ENCODE results near the gene SPIN1. TPM values are rescaled to one million over a fixed set of nuclear protein-coding genes. Genes with fewer than 3 reads are reported as not detected.

Gene SPIN1
- total and polyA plus RNA-seq, 2 donors (not counting 3 experiments of a cell fraction or from before 2014, with no cell fraction given), result 38.1 to 56.8 TPM

DNA sequence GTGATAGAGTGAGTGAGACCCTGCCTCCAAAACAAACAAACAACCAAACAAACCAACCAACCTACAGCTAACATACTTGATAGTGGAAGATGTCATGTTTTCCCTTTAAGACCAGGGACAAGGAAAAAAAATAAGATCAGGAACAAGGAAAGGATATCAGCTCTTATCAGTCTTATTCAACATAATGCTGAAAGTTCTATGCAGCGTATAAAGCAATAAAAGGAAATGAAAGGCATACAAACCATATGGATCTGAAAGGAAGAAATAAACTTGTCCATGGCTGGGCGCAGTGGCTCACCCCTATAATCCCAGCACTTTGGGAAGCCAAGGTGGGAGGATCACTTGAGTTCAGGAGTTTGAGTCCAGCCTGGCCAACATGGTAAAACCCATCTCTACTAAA, 23.5 kb upstream of the SPIN1 start:
- H4K20me1 ChIP-seq (replicated peaks; ENCODE audit: control insufficient read depth, extremely low read depth, insufficient read depth, low read length), result no peaks in the 10 kb centered on the region
- no peak overlapping the region for H3K27ac ChIP-seq (ENCODE audit: insufficient read depth, low read depth, low read length)
- DNase-seq (ENCODE audit: low read depth, low spot score) (no peak), FAIRE-seq (no peak)
- no peaks in the 10 kb centered on the region for H3K36me3 ChIP-seq (ENCODE audit: control insufficient read depth in 2 of 2, extremely low read depth in 1 of 2, insufficient read depth in 2 of 2, low read length in 2 of 2)
- no peaks in the 10 kb centered on the region for H3K27me3 ChIP-seq (ENCODE audit: control insufficient read depth in 2 of 2, insufficient read depth in 2 of 2, low read length in 2 of 2)
- H3K9ac ChIP-seq (replicated peaks; ENCODE audit: extremely low read depth, insufficient read depth, low read length), result no peak overlapping the region
- dilution Hi-C loops (cut with MboI; ENCODE audit: extremely low pct_ligation_motif_present, low sequenced_read_pairs), result no loop called here
- no peaks in the 10 kb centered on the region for H3K9me1 ChIP-seq (replicated peaks; ENCODE audit: control insufficient read depth, extremely low read depth, insufficient read depth, low read length)
- CTCF ChIA-PET, result no interaction called here
- intact Hi-C loops (cut with micrococcal nuclease), result no loop called here
- H2AFZ ChIP-seq (ENCODE audit: low read depth, low read length), result no peak overlapping the region
- no peaks in the 10 kb centered on the region for H3K4me1 ChIP-seq (ENCODE audit: control insufficient read depth, extremely low read depth, insufficient read depth, low read length)
- H3K79me2 ChIP-seq (ENCODE audit: control insufficient read depth, insufficient read depth, low read length), result no peaks in the 10 kb centered on the region
- POLR2A ChIA-PET, result no interaction called here
- H3K4me2 ChIP-seq (ENCODE audit: insufficient read depth, low read length), result no peak overlapping the region
- no peaks in the 10 kb centered on the region for H3K9me3 ChIP-seq (replicated peaks; ENCODE audit: control insufficient read depth, insufficient read depth, low read length)
- H3K4me3 ChIP-seq (replicated peaks in 1 of 3; ENCODE audit: insufficient read depth in 1 of 3, low read depth in 1 of 3, low read length in 3 of 3), result no peak overlapping the region
- TF ChIP-seq FOS (IDR thresholded peaks at IDR 0.05; ENCODE audit: borderline replicate concordance, insufficient read depth, low read length) (no peak), JUN (IDR thresholded peaks at IDR 0.05; ENCODE audit: borderline replicate concordance, insufficient read depth, insufficient read length, low read depth) (no peak), POLR2A (IDR thresholded peaks at IDR 0.05; ENCODE audit: low read depth, low read length) (no peak), POLR2AphosphoS5 (IDR thresholded peaks at IDR 0.05; ENCODE audit: insufficient read depth, low read depth, low read length) (no peak), GATA2 (IDR thresholded peaks at IDR 0.05; ENCODE audit: insufficient read depth, insufficient read length, low read depth, low read length) (no peak), MYC (IDR thresholded peaks at IDR 0.05; ENCODE audit: low read depth, low read length) (no peak), EZH2 (IDR thresholded peaks at IDR 0.05; ENCODE audit: borderline replicate concordance, low read depth, low read length, severe bottlenecking) (no peak)
- TF ChIP-seq, protein P1, sequence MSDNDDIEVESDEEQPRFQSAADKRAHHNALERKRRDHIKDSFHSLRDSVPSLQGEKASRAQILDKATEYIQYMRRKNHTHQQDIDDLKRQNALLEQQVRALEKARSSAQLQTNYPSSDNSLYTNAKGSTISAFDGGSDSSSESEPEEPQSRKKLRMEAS (IDR thresholded peaks at IDR 0.05; ENCODE audit: insufficient read depth, insufficient read length), result no peak
- TF ChIP-seq, protein P2, sequence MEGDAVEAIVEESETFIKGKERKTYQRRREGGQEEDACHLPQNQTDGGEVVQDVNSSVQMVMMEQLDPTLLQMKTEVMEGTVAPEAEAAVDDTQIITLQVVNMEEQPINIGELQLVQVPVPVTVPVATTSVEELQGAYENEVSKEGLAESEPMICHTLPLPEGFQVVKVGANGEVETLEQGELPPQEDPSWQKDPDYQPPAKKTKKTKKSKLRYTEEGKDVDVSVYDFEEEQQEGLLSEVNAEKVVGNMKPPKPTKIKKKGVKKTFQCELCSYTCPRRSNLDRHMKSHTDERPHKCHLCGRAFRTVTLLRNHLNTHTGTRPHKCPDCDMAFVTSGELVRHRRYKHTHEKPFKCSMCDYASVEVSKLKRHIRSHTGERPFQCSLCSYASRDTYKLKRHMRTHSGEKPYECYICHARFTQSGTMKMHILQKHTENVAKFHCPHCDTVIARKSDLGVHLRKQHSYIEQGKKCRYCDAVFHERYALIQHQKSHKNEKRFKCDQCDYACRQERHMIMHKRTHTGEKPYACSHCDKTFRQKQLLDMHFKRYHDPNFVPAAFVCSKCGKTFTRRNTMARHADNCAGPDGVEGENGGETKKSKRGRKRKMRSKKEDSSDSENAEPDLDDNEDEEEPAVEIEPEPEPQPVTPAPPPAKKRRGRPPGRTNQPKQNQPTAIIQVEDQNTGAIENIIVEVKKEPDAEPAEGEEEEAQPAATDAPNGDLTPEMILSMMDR (IDR thresholded peaks at IDR 0.05; ENCODE audit: extremely low read depth in 1 of 2, insufficient read depth in 1 of 2, low read depth in 1 of 2, low read length in 2 of 2), result no peak
- BruUV-seq (replicated peaks), result no TSS peak
